Neural cell (in vitro differentiated cells): Measurements from ENCODE around the gene RBM20. TPM values are rescaled to one million over a fixed set of nuclear protein-coding genes. Genes with fewer than 3 reads are reported as not detected.

Source experiments
- H2AFZ ChIP-seq: fragments of 200-600, 300-800 bp; sonication (generic), shearing (Covaris generic); 2 replicates; pipeline ENCODE4 v1.6.0; 2014; ENCODE audit warnings: low read depth, mild to moderate bottlenecking, antibody characterized with exemption, low read length, moderate library complexity
- H3F3A ChIP-seq: fragments of 200-600 bp; shearing (Covaris generic); 2 replicates; pipeline ENCODE4 v1.6.1; 2016; ENCODE audit warnings: mild to moderate bottlenecking, moderate library complexity, mixed read lengths, antibody characterized with exemption, low read length; ENCODE audit not compliant: insufficient read depth, poor library complexity, severe bottlenecking
- H3K27ac ChIP-seq: fragments of 200-600, 300-800 bp; sonication (generic), shearing (Covaris generic); 2 replicates; pipeline ENCODE4 v1.5.1; 2014; ENCODE audit warnings: mild to moderate bottlenecking, low read length, moderate library complexity
- H3K27me3 ChIP-seq: fragments of 300-800, 200-600 bp; sonication (generic), shearing (Covaris generic); 2 replicates; pipeline ENCODE4 v1.6.0; 2014; ENCODE audit warnings: mild to moderate bottlenecking, low read depth, low read length, moderate library complexity; ENCODE audit not compliant: insufficient read depth
- H3K36me3 ChIP-seq: fragments of 300-800, 200-600 bp; sonication (generic), shearing (Covaris generic); 2 replicates; pipeline ENCODE4 v1.5.1; 2014; ENCODE audit warnings: mild to moderate bottlenecking, antibody characterized with exemption, low read length, moderate library complexity; ENCODE audit not compliant: insufficient read depth
- H3K4me2 ChIP-seq: fragments of 300-800, 200-600 bp; sonication (generic), shearing (Covaris generic); 2 replicates; pipeline ENCODE4 v1.6.0; 2014; ENCODE audit warnings: mild to moderate bottlenecking, low read length
- H3K4me3 ChIP-seq: fragments of 300-800, 200-600 bp; sonication (generic), shearing (Covaris generic); 2 replicates; pipeline ENCODE4 v1.5.1; 2014; ENCODE audit warnings: mild to moderate bottlenecking, low read length, moderate library complexity
- H3K79me2 ChIP-seq: fragments of 200-600 bp; shearing (Covaris generic); replicated peaks from 2 replicates; pipeline ENCODE4 v1.6.0; 2014; ENCODE audit warnings: mild to moderate bottlenecking, low read length, moderate library complexity; ENCODE audit not compliant: insufficient read depth
- H3K9ac ChIP-seq: fragments of 300-800, 200-600 bp; sonication (generic), shearing (Covaris generic); 2 replicates; pipeline ENCODE4 v1.6.1; 2016; ENCODE audit warnings: mild to moderate bottlenecking, low read length, mixed read lengths
- H3K9me2 ChIP-seq: fragments of 200-600 bp; shearing (Covaris generic); 2 replicates; pipeline ENCODE4 v1.6.1; 2016; ENCODE audit warnings: mild to moderate bottlenecking, low read length, mixed read lengths; ENCODE audit not compliant: insufficient read depth
- H3K9me3 ChIP-seq: fragments of 200-600, 300-800 bp; sonication (generic), shearing (Covaris generic); 2 replicates; pipeline ENCODE4 v1.6.1; 2016; ENCODE audit warnings: mild to moderate bottlenecking, mixed run types, low read length, moderate library complexity, mixed read lengths
- H4K20me1 ChIP-seq: fragments of 200-600 bp; shearing (Covaris generic); 2 replicates; pipeline ENCODE4 v1.6.1; 2016; ENCODE audit warnings: mild to moderate bottlenecking, mixed run types; ENCODE audit not compliant: insufficient read depth
- EP300 ChIP-seq: fragments of 450-650 bp; conservative IDR thresholded peaks from 2 replicates; pipeline ENCODE4 v1.6.1; 2014; ENCODE audit warnings: antibody characterized with exemption, mild to moderate bottlenecking, moderate library complexity; ENCODE audit not compliant: poor library complexity, severe bottlenecking
- EZH2 ChIP-seq: fragments of 200-600, 300-800 bp; shearing (Covaris generic), sonication (generic); IDR thresholded peaks from 2 replicates; pipeline ENCODE4 v1.6.1; 2014; ENCODE audit warnings: antibody characterized with exemption, low read length, borderline replicate concordance, mild to moderate bottlenecking; ENCODE audit not compliant: insufficient read depth, poor library complexity, severe bottlenecking
- MXI1 ChIP-seq: fragments of 450-650 bp; conservative IDR thresholded peaks from 2 replicates; pipeline ENCODE4 v1.6.1; 2014; ENCODE audit warnings: antibody characterized with exemption, mild to moderate bottlenecking; ENCODE audit not compliant: poor library complexity, severe bottlenecking
- POLR2AphosphoS5 ChIP-seq: IDR thresholded peaks from 2 replicates; pipeline ENCODE4 v1.6.1; 2012
- RAD21 ChIP-seq: fragments of 450-650 bp; conservative IDR thresholded peaks from 2 replicates; pipeline ENCODE4 v1.6.1; 2014; ENCODE audit warnings: antibody characterized with exemption, mild to moderate bottlenecking, moderate library complexity
- SMC3 ChIP-seq: fragments of 450-650 bp; conservative IDR thresholded peaks from 2 replicates; pipeline ENCODE4 v1.6.1; 2014; ENCODE audit warnings: antibody characterized with exemption, mild to moderate bottlenecking, moderate library complexity; ENCODE audit not compliant: poor library complexity
- TAF1 ChIP-seq: IDR thresholded peaks from 2 replicates; pipeline ENCODE4 v1.6.1; 2012; ENCODE audit warnings: low read depth
- polyA plus RNA-seq: library from polyadenylated mRNA; depleted of rRNA; stranded (reverse); fragments of >200 nt; gene quantifications from 2 replicates; pipeline ENCODE4 v1.2.3, GENCODE V29; 2014
- TF ChIP-seq, protein P1 (sequence below): IDR thresholded peaks from 2 replicates; pipeline ENCODE4 v1.6.1; 2012; ENCODE audit warnings: borderline replicate concordance
- TF ChIP-seq, protein P2 (sequence below): fragments of 450-650 bp; IDR thresholded peaks from 2 replicates; pipeline ENCODE4 v1.5.1; 2014; ENCODE audit warnings: antibody characterized with exemption, mild to moderate bottlenecking, moderate library complexity; ENCODE audit not compliant: poor library complexity, severe bottlenecking

RBM20 gene
- polyA plus RNA-seq, 1 donor from 2014 or later, result 0.07 TPM

DNA sequence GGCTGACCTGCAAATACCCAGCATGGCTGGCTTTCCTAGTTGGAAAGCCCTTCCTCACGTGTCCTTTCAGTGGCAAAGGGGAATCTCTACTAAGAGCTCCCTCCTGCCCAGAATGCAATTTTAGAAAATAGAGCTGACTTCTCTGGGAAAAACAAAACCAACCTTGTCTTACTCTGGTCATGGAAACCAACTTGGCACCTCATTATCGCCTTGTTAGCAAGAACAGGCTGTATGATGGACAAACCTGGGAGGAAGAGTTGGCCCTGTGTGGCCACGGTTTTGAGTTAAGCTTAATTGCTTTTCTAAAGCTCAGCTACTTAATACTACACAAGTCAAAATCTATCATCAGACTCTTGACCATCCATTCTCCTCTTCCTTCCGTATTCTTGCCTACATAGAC is 133.5 kb downstream of the RBM20 start:
- H3K27me3 ChIP-seq, result no peaks in the 10 kb centered on the region
- TF ChIP-seq TAF1, result no peak
- no peak for TF ChIP-seq EP300
- TF ChIP-seq SMC3, result no peak
- TF ChIP-seq, protein P1, sequence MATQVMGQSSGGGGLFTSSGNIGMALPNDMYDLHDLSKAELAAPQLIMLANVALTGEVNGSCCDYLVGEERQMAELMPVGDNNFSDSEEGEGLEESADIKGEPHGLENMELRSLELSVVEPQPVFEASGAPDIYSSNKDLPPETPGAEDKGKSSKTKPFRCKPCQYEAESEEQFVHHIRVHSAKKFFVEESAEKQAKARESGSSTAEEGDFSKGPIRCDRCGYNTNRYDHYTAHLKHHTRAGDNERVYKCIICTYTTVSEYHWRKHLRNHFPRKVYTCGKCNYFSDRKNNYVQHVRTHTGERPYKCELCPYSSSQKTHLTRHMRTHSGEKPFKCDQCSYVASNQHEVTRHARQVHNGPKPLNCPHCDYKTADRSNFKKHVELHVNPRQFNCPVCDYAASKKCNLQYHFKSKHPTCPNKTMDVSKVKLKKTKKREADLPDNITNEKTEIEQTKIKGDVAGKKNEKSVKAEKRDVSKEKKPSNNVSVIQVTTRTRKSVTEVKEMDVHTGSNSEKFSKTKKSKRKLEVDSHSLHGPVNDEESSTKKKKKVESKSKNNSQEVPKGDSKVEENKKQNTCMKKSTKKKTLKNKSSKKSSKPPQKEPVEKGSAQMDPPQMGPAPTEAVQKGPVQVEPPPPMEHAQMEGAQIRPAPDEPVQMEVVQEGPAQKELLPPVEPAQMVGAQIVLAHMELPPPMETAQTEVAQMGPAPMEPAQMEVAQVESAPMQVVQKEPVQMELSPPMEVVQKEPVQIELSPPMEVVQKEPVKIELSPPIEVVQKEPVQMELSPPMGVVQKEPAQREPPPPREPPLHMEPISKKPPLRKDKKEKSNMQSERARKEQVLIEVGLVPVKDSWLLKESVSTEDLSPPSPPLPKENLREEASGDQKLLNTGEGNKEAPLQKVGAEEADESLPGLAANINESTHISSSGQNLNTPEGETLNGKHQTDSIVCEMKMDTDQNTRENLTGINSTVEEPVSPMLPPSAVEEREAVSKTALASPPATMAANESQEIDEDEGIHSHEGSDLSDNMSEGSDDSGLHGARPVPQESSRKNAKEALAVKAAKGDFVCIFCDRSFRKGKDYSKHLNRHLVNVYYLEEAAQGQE, result no peak
- no peak overlapping the region for H3K9ac ChIP-seq
- H3F3A ChIP-seq, result no peaks in the 10 kb centered on the region
- H2AFZ ChIP-seq, result no peak overlapping the region
- H3K79me2 ChIP-seq, result no peaks in the 10 kb centered on the region
- H3K9me2 ChIP-seq, result no peaks in the 10 kb centered on the region
- H3K27ac ChIP-seq, result no peak overlapping the region
- H3K4me3 ChIP-seq, result no peak overlapping the region
- H3K36me3 ChIP-seq, result no peaks in the 10 kb centered on the region
- no peaks in the 10 kb centered on the region for H4K20me1 ChIP-seq
- no peaks in the 10 kb centered on the region for H3K9me3 ChIP-seq
- H3K4me2 ChIP-seq, result no peak overlapping the region

- no peak overlapping the region for H2AFZ ChIP-seq
- TF ChIP-seq, protein P2, sequence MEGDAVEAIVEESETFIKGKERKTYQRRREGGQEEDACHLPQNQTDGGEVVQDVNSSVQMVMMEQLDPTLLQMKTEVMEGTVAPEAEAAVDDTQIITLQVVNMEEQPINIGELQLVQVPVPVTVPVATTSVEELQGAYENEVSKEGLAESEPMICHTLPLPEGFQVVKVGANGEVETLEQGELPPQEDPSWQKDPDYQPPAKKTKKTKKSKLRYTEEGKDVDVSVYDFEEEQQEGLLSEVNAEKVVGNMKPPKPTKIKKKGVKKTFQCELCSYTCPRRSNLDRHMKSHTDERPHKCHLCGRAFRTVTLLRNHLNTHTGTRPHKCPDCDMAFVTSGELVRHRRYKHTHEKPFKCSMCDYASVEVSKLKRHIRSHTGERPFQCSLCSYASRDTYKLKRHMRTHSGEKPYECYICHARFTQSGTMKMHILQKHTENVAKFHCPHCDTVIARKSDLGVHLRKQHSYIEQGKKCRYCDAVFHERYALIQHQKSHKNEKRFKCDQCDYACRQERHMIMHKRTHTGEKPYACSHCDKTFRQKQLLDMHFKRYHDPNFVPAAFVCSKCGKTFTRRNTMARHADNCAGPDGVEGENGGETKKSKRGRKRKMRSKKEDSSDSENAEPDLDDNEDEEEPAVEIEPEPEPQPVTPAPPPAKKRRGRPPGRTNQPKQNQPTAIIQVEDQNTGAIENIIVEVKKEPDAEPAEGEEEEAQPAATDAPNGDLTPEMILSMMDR, result no peak
- no peak for TF ChIP-seq POLR2AphosphoS5
- no peak for TF ChIP-seq EZH2
- no peak for TF ChIP-seq RAD21
- TF ChIP-seq TAF1, result no peak
- TF ChIP-seq SMC3, result no peak
- no peak for TF ChIP-seq MXI1
- TF ChIP-seq, protein P1, result no peak
- no peak for TF ChIP-seq EP300
- H3K9ac ChIP-seq, result no peak overlapping the region
- no peaks in the 10 kb centered on the region for H3K9me2 ChIP-seq
- no peaks in the 10 kb centered on the region for H3K27me3 ChIP-seq
- H3K4me3 ChIP-seq, result no peak overlapping the region
- no peaks in the 10 kb centered on the region for H3F3A ChIP-seq
- no peaks in the 10 kb centered on the region for H4K20me1 ChIP-seq
- H3K9me3 ChIP-seq, result no peaks in the 10 kb centered on the region
- no peaks in the 10 kb centered on the region for H3K36me3 ChIP-seq
- no peaks in the 10 kb centered on the region for H3K79me2 ChIP-seq
- H3K27ac ChIP-seq, result no peak overlapping the region
- H3K4me2 ChIP-seq, result no peak overlapping the region
These were observed 134.1 kb downstream of the RBM20 start for GRCh38 chr10:110778211-110778610.
